Breast epithelium (tissue), 4 donors: ENCODE data around the gene KDM6A. TPM values are rescaled to one million over a fixed set of nuclear protein-coding genes. Genes with fewer than 3 reads are reported as not detected.

Experiments
- DNase-seq, 2 donors: peaks; one replicate each; pipeline ENCODE4 v3.0.0-alpha.2; 2019; ENCODE audit warnings: low spot score in 2 of 2
- H3K27ac ChIP-seq, 2 donors: fragments of 200-600 bp; sonication (generic) in 1 of 2; one replicate each; pipeline ENCODE4 v1.5.1; 2016 to 2019; ENCODE audit warnings: mild to moderate bottlenecking in 1 of 2
- H3K27me3 ChIP-seq, 2 donors: fragments of 200-600 bp; sonication (generic) in 1 of 2; one replicate each; pipeline versions ENCODE4 v1.5.1 to v1.6.0; 2017 to 2019; ENCODE audit warnings: control low read depth in 1 of 2, mild to moderate bottlenecking in 1 of 2
- H3K36me3 ChIP-seq: fragments of 200-600 bp; one replicate; pipeline ENCODE4 v1.5.1; 2019
- H3K4me1 ChIP-seq, 2 donors: fragments of 200-600 bp; sonication (generic); one replicate each; pipeline ENCODE4 v1.5.1; 2016 to 2019; ENCODE audit warnings: control low read depth in 1 of 2
- H3K4me3 ChIP-seq, 3 donors: fragments of 200-600 bp; sonication (generic); 1 replicate in 2 of 3; 2 replicates in 1 of 3; pipeline ENCODE4 v1.5.1; 2016 to 2019; ENCODE audit warnings: mild to moderate bottlenecking in 3 of 3, moderate library complexity in 2 of 3
- H3K9me3 ChIP-seq, 2 donors: fragments of 200-600 bp; sonication (generic) in 1 of 2; one replicate each; pipeline ENCODE4 v1.5.1; 2016 to 2019; ENCODE audit warnings: control low read depth in 1 of 2
- POLR2A ChIP-seq: fragments of 450-650 bp; IDR thresholded peaks from one replicate; pipeline ENCODE4 v1.6.1; 2016; ENCODE audit warnings: antibody characterized with exemption, mild to moderate bottlenecking, moderate library complexity
- POLR2AphosphoS5 ChIP-seq, 3 donors: sonication (generic); formaldehyde crosslinking; IDR thresholded peaks; one replicate each; pipeline ENCODE4 v1.6.1; 2017; ENCODE audit warnings: antibody characterized with exemption in 3 of 3
- intact Hi-C: fragments of 100-400 bp; cut with DNase I; formaldehyde crosslinking; loops from one replicate; pipeline ENCODE4 v1.15.1; 2023; ENCODE audit warnings: low total_unique reads
- total RNA-seq, 3 donors: library from RNA; depleted of rRNA; stranded (reverse); fragments of >200 nt; gene quantifications; one replicate each; pipeline ENCODE4 v1.1.0, GENCODE V29; 2016
- TF ChIP-seq, protein P1 (sequence below), 3 donors: fragments of 450-650 bp; IDR thresholded peaks; one replicate each; pipeline ENCODE4 v1.5.1; 2016 to 2017; ENCODE audit warnings: antibody characterized with exemption in 3 of 3, mild to moderate bottlenecking in 3 of 3, moderate library complexity in 3 of 3

Gene KDM6A
- total RNA-seq, 3 donors from 2014 or later: 27.4 to 109 (median 65.5) TPM

DNA sequence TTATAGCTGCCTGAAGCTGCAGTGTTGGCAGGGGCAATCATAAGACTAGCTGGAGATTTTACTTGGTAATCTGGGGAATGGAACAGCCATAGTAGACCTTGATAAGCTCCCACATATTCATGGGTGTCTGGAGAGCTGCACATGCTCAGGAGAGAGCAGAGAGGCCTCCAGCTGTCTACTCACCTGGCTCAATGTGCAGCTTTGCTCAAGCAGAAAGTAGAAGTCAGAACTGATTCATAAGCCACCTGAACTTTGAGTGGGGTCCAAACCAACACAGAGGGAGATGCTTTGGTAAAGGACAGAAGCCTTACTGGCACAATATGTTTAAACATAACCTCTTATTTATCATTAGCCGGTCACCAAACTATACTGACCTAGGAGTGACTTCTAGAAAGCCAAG, 54.4 kb downstream of the KDM6A start:
- DNase-seq: no peak
- H3K4me3 ChIP-seq: no peak overlapping the region
- TF ChIP-seq, protein P1, sequence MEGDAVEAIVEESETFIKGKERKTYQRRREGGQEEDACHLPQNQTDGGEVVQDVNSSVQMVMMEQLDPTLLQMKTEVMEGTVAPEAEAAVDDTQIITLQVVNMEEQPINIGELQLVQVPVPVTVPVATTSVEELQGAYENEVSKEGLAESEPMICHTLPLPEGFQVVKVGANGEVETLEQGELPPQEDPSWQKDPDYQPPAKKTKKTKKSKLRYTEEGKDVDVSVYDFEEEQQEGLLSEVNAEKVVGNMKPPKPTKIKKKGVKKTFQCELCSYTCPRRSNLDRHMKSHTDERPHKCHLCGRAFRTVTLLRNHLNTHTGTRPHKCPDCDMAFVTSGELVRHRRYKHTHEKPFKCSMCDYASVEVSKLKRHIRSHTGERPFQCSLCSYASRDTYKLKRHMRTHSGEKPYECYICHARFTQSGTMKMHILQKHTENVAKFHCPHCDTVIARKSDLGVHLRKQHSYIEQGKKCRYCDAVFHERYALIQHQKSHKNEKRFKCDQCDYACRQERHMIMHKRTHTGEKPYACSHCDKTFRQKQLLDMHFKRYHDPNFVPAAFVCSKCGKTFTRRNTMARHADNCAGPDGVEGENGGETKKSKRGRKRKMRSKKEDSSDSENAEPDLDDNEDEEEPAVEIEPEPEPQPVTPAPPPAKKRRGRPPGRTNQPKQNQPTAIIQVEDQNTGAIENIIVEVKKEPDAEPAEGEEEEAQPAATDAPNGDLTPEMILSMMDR (IDR thresholded peaks at IDR 0.05): no peak
- TF ChIP-seq POLR2A (no peak), POLR2AphosphoS5 (IDR thresholded peaks at IDR 0.05) (no peak)
- H3K9me3 ChIP-seq: no peaks in the 10 kb centered on the region
- intact Hi-C loops: loop anchor here (10.0 kb wide), 1 partner anchor 1567 kb away; no protein-coding TSS in a partner anchor
- H3K36me3 ChIP-seq: no peaks in the 10 kb centered on the region
- no peaks in the 10 kb centered on the region for H3K4me1 ChIP-seq
- no peak overlapping the region for H3K27ac ChIP-seq
- no peaks in the 10 kb centered on the region for H3K27me3 ChIP-seq

DNA sequence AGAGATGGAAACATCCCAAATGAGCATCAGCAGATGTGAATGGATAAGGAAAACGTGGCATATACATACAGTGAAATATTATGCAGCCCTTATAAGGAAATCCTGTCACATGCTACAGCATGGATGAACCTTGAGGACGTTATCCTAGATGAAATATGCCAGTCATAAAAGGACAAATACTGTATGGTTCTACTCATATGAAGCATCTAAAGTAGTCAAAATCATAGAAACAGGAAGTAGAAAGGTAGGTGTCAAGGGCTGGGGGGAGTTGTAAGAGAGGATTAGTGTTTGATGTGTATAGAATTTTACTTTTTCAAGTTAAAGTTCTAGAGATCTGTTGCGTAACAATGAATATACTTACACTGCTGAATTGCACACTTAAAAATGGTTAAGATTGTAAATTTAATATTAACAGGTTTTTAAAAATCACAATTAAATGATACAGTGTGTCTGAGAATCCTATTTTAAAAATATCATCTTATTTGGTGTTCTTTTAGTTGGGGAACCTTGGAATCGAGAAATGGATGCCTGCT, 58.5 kb downstream of the KDM6A start:
- Histone ChIP-seq H3K4me3 (no peak overlapping the region), H3K27ac (no peak overlapping the region), H3K27me3 (no peaks in the 10 kb centered on the region), H3K36me3 (no peaks in the 10 kb centered on the region), H3K9me3 (no peaks in the 10 kb centered on the region), H3K4me1 (no peaks in the 10 kb centered on the region)
- intact Hi-C loops: no loop called here
- TF ChIP-seq, protein P1 (IDR thresholded peaks at IDR 0.05): no peak
- TF ChIP-seq POLR2AphosphoS5 (IDR thresholded peaks at IDR 0.05) (no peak), POLR2A (no peak)
- no peak for DNase-seq

DNA sequence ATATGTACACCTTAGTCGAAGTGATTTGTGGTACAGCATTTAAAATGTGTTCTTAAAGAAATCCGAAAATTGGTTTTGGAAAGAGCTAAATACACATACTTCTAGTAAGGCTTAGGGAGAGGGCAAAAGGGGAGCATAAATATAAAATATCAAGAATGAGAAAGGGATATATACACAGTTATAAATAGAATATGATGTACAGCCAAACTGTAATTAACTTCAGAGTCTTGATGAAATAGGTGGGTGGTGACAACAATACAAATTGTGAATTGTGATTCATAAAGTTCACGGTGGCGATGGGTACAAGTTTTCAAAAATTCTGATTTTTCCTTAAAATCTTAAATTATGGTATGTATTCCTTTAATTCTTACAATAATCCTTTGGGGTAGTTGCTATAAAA, 62.2 kb downstream of the KDM6A start:
- intact Hi-C loops: no loop called here
- no peak overlapping the region for H3K27ac ChIP-seq
- no peak overlapping the region for H3K4me3 ChIP-seq
- no peaks in the 10 kb centered on the region for H3K36me3 ChIP-seq
- TF ChIP-seq, protein P1 (IDR thresholded peaks at IDR 0.05): no peak
- no peak for TF ChIP-seq POLR2A
- no peak for TF ChIP-seq POLR2AphosphoS5 (IDR thresholded peaks at IDR 0.05)
- no peak for DNase-seq
- H3K4me1 ChIP-seq: no peaks in the 10 kb centered on the region
- H3K9me3 ChIP-seq: no peaks in the 10 kb centered on the region
- no peaks in the 10 kb centered on the region for H3K27me3 ChIP-seq

DNA sequence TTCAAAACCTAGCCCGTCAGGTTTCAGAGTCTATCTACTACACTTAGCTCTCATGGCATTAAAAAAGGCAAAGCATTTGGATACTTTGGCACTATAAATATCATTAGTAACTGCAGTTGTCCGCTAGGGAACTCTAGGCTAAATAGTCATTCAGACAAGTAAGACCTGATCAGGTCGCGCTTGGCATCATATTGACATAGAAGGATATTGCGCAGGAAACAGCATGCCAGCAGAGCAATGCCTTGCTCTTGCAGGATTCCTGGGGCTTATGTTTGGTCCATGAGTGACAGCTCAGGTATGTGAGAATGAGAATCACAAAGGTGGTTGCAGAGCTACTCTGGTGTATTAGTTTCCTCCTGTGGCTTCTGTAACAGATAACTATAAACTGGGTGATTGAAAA, 62.7 kb downstream of the KDM6A start:
- intact Hi-C loops: no loop called here
- DNase-seq: no peak
- H3K27me3 ChIP-seq: no peaks in the 10 kb centered on the region
- no peaks in the 10 kb centered on the region for H3K36me3 ChIP-seq
- H3K4me1 ChIP-seq: no peaks in the 10 kb centered on the region
- no peak overlapping the region for H3K27ac ChIP-seq
- no peaks in the 10 kb centered on the region for H3K9me3 ChIP-seq
- TF ChIP-seq POLR2AphosphoS5 (IDR thresholded peaks at IDR 0.05) (no peak), POLR2A (no peak)
- TF ChIP-seq, protein P1 (IDR thresholded peaks at IDR 0.05): no peak
- no peak overlapping the region for H3K4me3 ChIP-seq

DNA sequence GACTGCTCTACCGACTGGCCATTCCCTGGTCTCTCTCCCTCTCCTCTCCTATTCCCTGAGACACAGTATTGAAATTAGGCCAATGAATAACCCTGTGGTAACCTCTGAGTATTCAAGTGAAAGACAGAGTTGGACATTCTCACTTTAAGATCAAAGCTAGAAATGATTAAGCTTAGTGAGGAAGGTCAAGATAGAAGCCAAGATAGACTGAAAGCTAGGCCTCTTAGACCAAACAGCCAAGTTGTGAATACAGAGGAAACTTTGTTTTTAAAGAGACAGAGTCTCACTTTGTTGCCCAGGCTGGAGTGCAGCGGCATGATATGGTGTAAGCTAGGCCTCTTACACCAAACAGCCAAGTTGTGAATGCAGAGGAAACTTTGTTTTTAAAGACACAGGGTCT, 64.6 kb downstream of the KDM6A start:
- TF ChIP-seq, protein P1 (IDR thresholded peaks at IDR 0.05): no peak
- TF ChIP-seq POLR2A (no peak), POLR2AphosphoS5 (IDR thresholded peaks at IDR 0.05) (no peak)
- Histone ChIP-seq H3K36me3 (no peaks in the 10 kb centered on the region), H3K4me3 (no peak overlapping the region), H3K9me3 (no peaks in the 10 kb centered on the region), H3K4me1 (no peaks in the 10 kb centered on the region), H3K27ac (no peak overlapping the region), H3K27me3 (no peaks in the 10 kb centered on the region)
- DNase-seq: no peak
- intact Hi-C loops: no loop called here
